ENCODE data around the gene EPS8L3. TPM values are rescaled to one million over a fixed set of nuclear protein-coding genes. Genes with fewer than 3 reads are reported as not detected.
A peak's percentile ranks its signal among the peaks of the same experiment; 100 is the strongest.

EPS8L3 gene, protein sequence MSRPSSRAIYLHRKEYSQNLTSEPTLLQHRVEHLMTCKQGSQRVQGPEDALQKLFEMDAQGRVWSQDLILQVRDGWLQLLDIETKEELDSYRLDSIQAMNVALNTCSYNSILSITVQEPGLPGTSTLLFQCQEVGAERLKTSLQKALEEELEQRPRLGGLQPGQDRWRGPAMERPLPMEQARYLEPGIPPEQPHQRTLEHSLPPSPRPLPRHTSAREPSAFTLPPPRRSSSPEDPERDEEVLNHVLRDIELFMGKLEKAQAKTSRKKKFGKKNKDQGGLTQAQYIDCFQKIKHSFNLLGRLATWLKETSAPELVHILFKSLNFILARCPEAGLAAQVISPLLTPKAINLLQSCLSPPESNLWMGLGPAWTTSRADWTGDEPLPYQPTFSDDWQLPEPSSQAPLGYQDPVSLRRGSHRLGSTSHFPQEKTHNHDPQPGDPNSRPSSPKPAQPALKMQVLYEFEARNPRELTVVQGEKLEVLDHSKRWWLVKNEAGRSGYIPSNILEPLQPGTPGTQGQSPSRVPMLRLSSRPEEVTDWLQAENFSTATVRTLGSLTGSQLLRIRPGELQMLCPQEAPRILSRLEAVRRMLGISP
- total RNA-seq: not detected

GRCh38 chr1:109763646-109764415, at the start of gene EPS8L3:
Gene EPS8L3, minus strand, starts transcription at chr1:109763923. Its CDS starts 2,174 bp downstream, at chr1:109761749.
- H3K27ac Mint-ChIP-seq: no peak within 1 kb of the TSS
- CTCF ChIA-PET: interaction anchor here (0.8 to 3.0 kb wide), 3 partner anchors 124 to 221 kb away, joined by 3 to 11 read pairs (median 3); partner anchors contain the start of gene AHCYL1

GRCh38 chr1:109812691-109813393, 49.1 kb upstream of the EPS8L3 start:
- ChIA-PET POLR2A (interaction anchor here (0.8 kb wide), 1 partner anchor 10 kb away, joined by 4 read pairs; no protein-coding TSS in a partner anchor), CTCF (interaction anchor here (1.1 to 1.6 kb wide), 4 partner anchors 10 to 172 kb away, joined by 3 to 6 read pairs (median 4); partner anchors contain the start of gene AHCYL1)
- peaks cover 9% of the 10 kb centered on the region for H3K36me3 Mint-ChIP-seq (ENCODE audit: low read depth)
- H3K27ac Mint-ChIP-seq: peak overlapping the region; percentile 39
- ATAC-seq (no peak), DNase-seq (no peak)
- peaks cover 32% of the 10 kb centered on the region for H3K4me1 Mint-ChIP-seq (ENCODE audit: low read depth)
- H3K27me3 Mint-ChIP-seq (ENCODE audit: low read depth): peaks cover 6% of the 10 kb centered on the region
- H3K9me3 Mint-ChIP-seq (ENCODE audit: insufficient read depth): no peaks in the 10 kb centered on the region
- no peak overlapping the region for H3K4me3 Mint-ChIP-seq

More at GRCh38 chr1:109763646-109764415, at the start of gene EPS8L3:
- no peak for ATAC-seq
- no peak for DNase-seq
- H3K4me1 Mint-ChIP-seq (ENCODE audit: low read depth): peaks cover 2% of the 10 kb centered on the region
- POLR2A ChIA-PET: no interaction called here
- no peak within 1 kb of the TSS for H3K4me3 Mint-ChIP-seq
- H3K27me3 Mint-ChIP-seq (ENCODE audit: low read depth): no peaks in the 10 kb centered on the region
- no peaks in the 10 kb centered on the region for H3K9me3 Mint-ChIP-seq (ENCODE audit: insufficient read depth)
- no peaks in the 10 kb centered on the region for H3K36me3 Mint-ChIP-seq (ENCODE audit: low read depth)

DNA sequence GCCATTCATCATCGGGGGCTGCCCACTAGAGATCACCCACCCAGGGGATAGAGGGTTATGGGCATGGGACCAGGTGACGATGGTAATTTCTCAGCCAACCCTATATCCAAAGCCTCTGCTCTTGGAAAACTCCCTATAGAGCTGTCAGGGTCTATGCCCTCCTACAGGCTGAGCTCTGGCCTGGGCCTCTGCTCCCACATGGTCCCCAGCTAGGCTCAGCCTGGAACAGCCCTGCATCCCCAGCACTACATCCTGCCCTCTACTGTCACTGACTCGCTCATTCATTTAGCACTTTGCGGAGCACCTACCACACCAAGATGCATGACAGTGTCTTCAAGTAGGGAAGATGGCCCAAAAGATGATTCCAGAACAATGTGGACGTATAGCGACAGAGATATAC, 45.0 kb upstream of the EPS8L3 start:
- CTCF ChIA-PET: interaction anchor here (1.4 to 2.8 kb wide), 2 partner anchors 10 to 18 kb away, joined by 3 to 11 read pairs; no protein-coding TSS in a partner anchor
- no peak overlapping the region for H3K27ac Mint-ChIP-seq
- DNase-seq (no peak), ATAC-seq (no peak)
- H3K4me3 Mint-ChIP-seq: no peak overlapping the region
- H3K9me3 Mint-ChIP-seq (ENCODE audit: insufficient read depth): no peaks in the 10 kb centered on the region
- H3K27me3 Mint-ChIP-seq (ENCODE audit: low read depth): peaks cover 2% of the 10 kb centered on the region
- peaks cover 45% of the 10 kb centered on the region for H3K4me1 Mint-ChIP-seq (ENCODE audit: low read depth)
- H3K36me3 Mint-ChIP-seq (ENCODE audit: low read depth): no peaks in the 10 kb centered on the region
- POLR2A ChIA-PET: interaction anchor here (1.1 kb wide), 1 partner anchor 15 kb away, joined by 4 read pairs; no protein-coding TSS in a partner anchor

GRCh38 chr1:109807822-109808680, 44.3 kb upstream of the EPS8L3 start:
- DNase-seq: no peak
- H3K9me3 Mint-ChIP-seq (ENCODE audit: insufficient read depth): no peaks in the 10 kb centered on the region
- H3K4me1 Mint-ChIP-seq (ENCODE audit: low read depth): peaks cover 51% of the 10 kb centered on the region
- no peaks in the 10 kb centered on the region for H3K36me3 Mint-ChIP-seq (ENCODE audit: low read depth)
- no peak overlapping the region for H3K27ac Mint-ChIP-seq
- H3K4me3 Mint-ChIP-seq: no peak overlapping the region
- CTCF ChIA-PET: interaction anchor here (0.8 to 3.2 kb wide), 5 partner anchors 11 to 177 kb away, joined by 3 to 37 read pairs (median 3); partner anchors contain the start of gene AHCYL1
- POLR2A ChIA-PET: interaction anchor here (1.3 to 1.7 kb wide), 2 partner anchors 8 to 176 kb away, joined by 4 to 5 read pairs; partner anchors contain the start of gene AHCYL1
- H3K27me3 Mint-ChIP-seq (ENCODE audit: low read depth): peaks cover under 1% of the 10 kb centered on the region
- no peak for ATAC-seq

- no peaks in the 10 kb centered on the region for H3K36me3 Mint-ChIP-seq (ENCODE audit: low read depth)
- POLR2A ChIA-PET: interaction anchor here (1.3 to 1.7 kb wide), 2 partner anchors 9 to 177 kb away, joined by 4 to 5 read pairs; partner anchors contain the start of gene AHCYL1
- ATAC-seq (no peak), DNase-seq (no peak)
- H3K27me3 Mint-ChIP-seq (ENCODE audit: low read depth): no peaks in the 10 kb centered on the region
- H3K4me3 Mint-ChIP-seq: no peak overlapping the region
- CTCF ChIA-PET: interaction anchor here (0.8 to 3.2 kb wide), 5 partner anchors 11 to 177 kb away, joined by 3 to 37 read pairs (median 3); partner anchors contain the start of gene AHCYL1
- H3K9me3 Mint-ChIP-seq (ENCODE audit: insufficient read depth): no peaks in the 10 kb centered on the region
- H3K4me1 Mint-ChIP-seq (ENCODE audit: low read depth): peaks cover 58% of the 10 kb centered on the region
- no peak overlapping the region for H3K27ac Mint-ChIP-seq
Measured at GRCh38 chr1:109807402-109807801, 43.7 kb upstream of the EPS8L3 start.

DNA sequence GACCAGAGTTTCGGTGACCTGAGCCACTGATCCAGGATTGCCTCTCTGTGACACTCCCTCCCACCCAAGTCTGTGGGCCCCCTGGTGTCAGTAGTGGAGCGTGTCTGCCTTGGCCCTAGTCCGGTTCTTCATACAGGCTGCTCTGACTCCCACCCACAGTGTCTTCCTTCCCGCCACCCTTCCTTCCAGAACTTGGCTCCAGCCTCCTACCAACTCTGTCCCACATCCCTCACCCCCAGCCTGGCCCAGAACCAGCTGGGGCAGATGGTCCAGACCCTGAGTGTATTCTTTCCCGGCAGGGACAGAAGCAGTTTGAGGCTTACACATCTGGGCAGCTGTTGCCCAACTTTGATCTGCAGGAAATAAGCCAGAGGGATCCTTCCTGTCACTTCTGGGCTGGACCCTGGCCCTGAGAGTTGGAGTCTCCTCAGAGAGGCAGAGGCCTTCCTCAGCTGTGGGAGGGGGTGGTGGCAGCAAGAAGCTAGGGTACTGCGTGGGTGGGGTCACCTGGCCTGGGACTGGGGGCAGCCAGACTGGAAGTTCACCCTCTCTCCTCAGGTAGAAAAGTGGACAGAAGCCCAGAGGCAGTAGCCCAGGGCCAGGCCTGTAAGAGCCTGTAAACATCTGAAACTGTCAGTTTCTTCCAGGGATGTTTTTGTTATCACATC, 43.1 kb upstream of the EPS8L3 start:
- H3K36me3 Mint-ChIP-seq (ENCODE audit: low read depth): no peaks in the 10 kb centered on the region
- CTCF ChIA-PET: interaction anchor here (0.8 to 7.2 kb wide), 6 partner anchors 11 to 179 kb away, joined by 3 to 69 read pairs (median 6); partner anchors contain the start of gene AHCYL1
- H3K27me3 Mint-ChIP-seq (ENCODE audit: low read depth): no peaks in the 10 kb centered on the region
- peaks cover 63% of the 10 kb centered on the region for H3K4me1 Mint-ChIP-seq (ENCODE audit: low read depth)
- no peaks in the 10 kb centered on the region for H3K9me3 Mint-ChIP-seq (ENCODE audit: insufficient read depth)
- no peak for DNase-seq
- H3K27ac Mint-ChIP-seq: peak overlapping the region; percentile 66
- no peak overlapping the region for H3K4me3 Mint-ChIP-seq
- ATAC-seq: no peak
- POLR2A ChIA-PET: interaction anchor here (0.7 to 1.7 kb wide), 3 partner anchors 10 to 258 kb away, joined by 3 to 5 read pairs (median 4); partner anchors contain the start of genes AHCYL1 and GNAI3

DNA sequence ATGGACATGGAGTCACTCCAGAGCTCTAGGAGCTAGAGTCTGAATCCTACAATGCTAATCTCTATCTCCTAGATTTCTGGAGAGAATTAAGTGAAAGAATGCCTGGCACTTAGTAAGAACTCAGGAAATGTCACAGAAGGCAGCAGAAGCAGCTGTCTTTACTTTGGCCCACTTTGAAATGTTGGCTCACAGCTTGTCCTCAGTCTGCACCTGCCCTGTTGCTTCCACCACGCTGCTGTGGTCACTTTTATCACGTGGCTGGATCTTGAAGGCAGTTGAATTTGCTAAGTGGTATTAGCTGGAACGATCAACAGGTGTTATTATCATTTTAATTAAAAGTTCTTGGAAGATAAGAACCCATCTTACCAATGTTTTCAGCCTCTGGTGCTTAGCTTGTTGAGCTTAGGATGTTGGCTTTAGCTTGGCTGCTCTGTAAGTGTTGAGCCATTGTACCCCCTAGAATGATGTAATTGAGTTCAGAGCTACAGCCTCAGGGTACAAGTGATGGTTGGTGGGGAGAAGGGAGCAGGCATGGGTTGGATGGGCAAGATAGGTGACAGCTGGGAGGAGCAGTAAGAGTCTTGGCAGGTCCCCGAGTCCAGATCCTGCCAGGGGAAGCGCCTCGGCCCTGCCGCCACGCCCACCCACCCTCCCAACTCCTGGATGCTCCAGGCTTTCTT, 41.9 kb upstream of the EPS8L3 start:
- DNase-seq (no peak), ATAC-seq (no peak)
- ChIA-PET CTCF (interaction anchor here (1.1 to 7.2 kb wide), 11 partner anchors 9 to 255 kb away, joined by 3 to 69 read pairs (median 5); partner anchors contain the start of gene AHCYL1), POLR2A (interaction anchor here (0.8 to 1.3 kb wide), 3 partner anchors 8 to 14 kb away, joined by 3 to 7 read pairs (median 3); no protein-coding TSS in a partner anchor)
- peak overlapping the region; percentile 45 for H3K27ac Mint-ChIP-seq
- no peaks in the 10 kb centered on the region for H3K9me3 Mint-ChIP-seq (ENCODE audit: insufficient read depth)
- H3K4me1 Mint-ChIP-seq (ENCODE audit: low read depth): peaks cover 75% of the 10 kb centered on the region
- no peaks in the 10 kb centered on the region for H3K27me3 Mint-ChIP-seq (ENCODE audit: low read depth)
- H3K4me3 Mint-ChIP-seq: no peak overlapping the region
- no peaks in the 10 kb centered on the region for H3K36me3 Mint-ChIP-seq (ENCODE audit: low read depth)

DNA sequence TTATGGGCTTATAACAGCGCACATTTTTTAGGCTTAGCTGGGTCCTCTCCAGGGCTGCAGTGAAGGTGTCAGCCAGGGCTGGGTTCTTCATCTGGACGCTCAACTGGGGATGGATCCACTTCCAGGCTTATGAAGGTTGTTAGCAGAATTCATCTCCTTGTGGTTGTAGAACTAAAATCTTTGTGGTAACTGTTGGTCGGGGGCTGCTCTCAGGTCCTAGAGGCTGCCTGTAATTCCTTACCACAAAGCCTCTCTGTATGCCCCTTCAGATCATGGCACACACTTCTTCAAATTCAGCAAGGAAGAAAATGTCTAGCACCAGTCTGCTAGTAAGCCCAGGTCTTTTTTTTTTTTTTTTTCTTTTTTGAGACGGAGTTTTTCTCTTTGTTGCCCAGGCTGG, 40.9 kb upstream of the EPS8L3 start:
- H3K27ac Mint-ChIP-seq: peak overlapping the region; percentile 95
- peaks cover 82% of the 10 kb centered on the region for H3K4me1 Mint-ChIP-seq (ENCODE audit: low read depth)
- no peaks in the 10 kb centered on the region for H3K36me3 Mint-ChIP-seq (ENCODE audit: low read depth)
- ChIA-PET POLR2A (interaction anchor here (1.4 kb wide), 1 partner anchor 180 kb away, joined by 3 read pairs; the partner anchor contains the start of gene AHCYL1), CTCF (interaction anchor here (1.4 to 7.2 kb wide), 5 partner anchors 10 to 181 kb away, joined by 3 to 69 read pairs (median 13); partner anchors contain the start of gene AHCYL1)
- no peak for ATAC-seq
- no peak overlapping the region for H3K4me3 Mint-ChIP-seq
- no peak for DNase-seq
- H3K27me3 Mint-ChIP-seq (ENCODE audit: low read depth): no peaks in the 10 kb centered on the region
- no peaks in the 10 kb centered on the region for H3K9me3 Mint-ChIP-seq (ENCODE audit: insufficient read depth)

DNA sequence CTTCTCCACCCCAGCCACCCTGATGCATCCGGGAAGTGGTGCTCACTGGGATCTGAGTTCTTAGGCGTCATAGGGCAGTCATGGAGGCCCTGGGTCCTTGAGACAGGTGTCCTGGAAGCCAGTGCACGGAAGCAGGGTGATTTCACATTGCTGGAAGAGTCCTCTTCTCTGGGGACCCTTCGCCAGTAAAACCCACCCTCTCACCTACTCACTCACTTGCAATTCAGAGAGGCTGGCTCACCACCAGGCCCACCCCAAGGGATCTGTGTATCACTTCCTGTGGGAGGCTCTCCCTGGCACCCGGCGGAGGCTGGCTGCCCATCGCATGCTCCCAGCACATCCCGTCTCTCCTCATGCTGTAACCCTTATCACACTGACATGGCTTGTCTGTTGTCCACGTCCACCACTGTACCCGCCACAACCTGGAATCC, 40.2 kb upstream of the EPS8L3 start:
- H3K27me3 Mint-ChIP-seq (ENCODE audit: low read depth): no peaks in the 10 kb centered on the region
- H3K4me1 Mint-ChIP-seq (ENCODE audit: low read depth): peaks cover 88% of the 10 kb centered on the region
- no peaks in the 10 kb centered on the region for H3K36me3 Mint-ChIP-seq (ENCODE audit: low read depth)
- DNase-seq (no peak), ATAC-seq (no peak)
- POLR2A ChIA-PET: interaction anchor here (1.4 to 3.6 kb wide), 3 partner anchors 12 to 181 kb away, joined by 3 to 36 read pairs (median 4); partner anchors contain the start of gene AHCYL1
- peak overlapping the region; percentile 63 for H3K4me3 Mint-ChIP-seq
- CTCF ChIA-PET: interaction anchor here (5.9 to 7.2 kb wide), 2 partner anchors 13 to 182 kb away, joined by 69 to 96 read pairs; partner anchors contain the start of gene AHCYL1
- H3K27ac Mint-ChIP-seq: peak overlapping the region; percentile 95
- no peaks in the 10 kb centered on the region for H3K9me3 Mint-ChIP-seq (ENCODE audit: insufficient read depth)
